Smooth muscle cell (in vitro differentiated cells): ENCODE data around the gene CAMK1D. TPM values are rescaled to one million over a fixed set of nuclear protein-coding genes. Genes with fewer than 3 reads are reported as not detected.

Experiments used
- DNase-seq: peaks from one replicate; lab custom pipeline; 2025; ENCODE audit not compliant: unreplicated experiment; lab: John Stamatoyannopoulos, UW
- H2AFZ ChIP-seq: fragments of 200-600 bp; sonication (generic); 2 replicates; pipeline ENCODE4 v1.6.0; 2016; ENCODE audit warnings: antibody characterized with exemption, low read depth, mild to moderate bottlenecking
- H3F3A ChIP-seq: fragments of 200-600 bp; sonication (generic); 2 replicates; pipeline ENCODE4 v1.6.0; 2017; ENCODE audit warnings: antibody characterized with exemption, low read depth
- H3K27ac ChIP-seq: fragments of 200-600 bp; sonication (generic); 2 replicates; pipeline ENCODE4 v1.5.1; 2016; ENCODE audit warnings: low read depth, mild to moderate bottlenecking
- H3K27me3 ChIP-seq: fragments of 200-600 bp; sonication (generic); 2 replicates; pipeline ENCODE4 v1.6.1; 2016; ENCODE audit warnings: low read depth, mild to moderate bottlenecking
- H3K36me3 ChIP-seq: fragments of 200-600 bp; sonication (generic); 2 replicates; pipeline ENCODE4 v1.5.1; 2016; ENCODE audit warnings: low read depth
- H3K4me1 ChIP-seq: fragments of 200-600 bp; sonication (generic); 2 replicates; pipeline ENCODE4 v1.5.1; 2016; ENCODE audit warnings: low read depth
- H3K4me2 ChIP-seq: fragments of 200-600 bp; sonication (generic); 2 replicates; pipeline ENCODE4 v1.6.0; 2016; ENCODE audit warnings: mild to moderate bottlenecking
- H3K4me3 ChIP-seq: fragments of 200-600 bp; sonication (generic); 2 replicates; pipeline ENCODE4 v1.5.1; 2016; ENCODE audit warnings: mild to moderate bottlenecking
- H3K79me2 ChIP-seq: fragments of 200-600 bp; sonication (generic); 2 replicates; pipeline ENCODE4 v1.6.0; 2016; ENCODE audit warnings: low read depth, mild to moderate bottlenecking
- H3K9ac ChIP-seq: fragments of 200-600 bp; sonication (generic); 2 replicates; pipeline ENCODE4 v1.6.0; 2016; ENCODE audit warnings: low read depth
- H3K9me3 ChIP-seq: fragments of 200-600 bp; sonication (generic); replicated peaks from 2 replicates; pipeline ENCODE4 v1.5.1; 2016; ENCODE audit warnings: low read depth
- H4K20me1 ChIP-seq: fragments of 200-600 bp; sonication (generic); 2 replicates; pipeline ENCODE4 v1.6.0; 2016; ENCODE audit warnings: low read depth
- WGBS: methylation state at CpG from one replicate; pipeline ENCODE4 v1.1.7; 2016; ENCODE audit warnings: low lambda C conversion rate; 5-methylcytosine and 5-hydroxymethylcytosine counted together
- polyA plus RNA-seq: library from polyadenylated mRNA; unstranded; fragments of >200 nt; fragmentation: Nextera tagmentation; extraction: Ambion mirVana; gene quantifications from 2 replicates; pipeline ENCODE4 v1.2.1, GENCODE V29; 2016
- total RNA-seq: library from RNA; depleted of rRNA; stranded (reverse); fragments of >200 nt; gene quantifications from 2 replicates; pipeline ENCODE4 v1.2.3, GENCODE V29; 2014
- TF ChIP-seq, protein P1 (sequence below): fragments of 200-600 bp; sonication (generic); IDR thresholded peaks from 2 replicates; pipeline ENCODE4 v1.5.1; 2017; ENCODE audit warnings: borderline replicate concordance, mild to moderate bottlenecking, antibody characterized with exemption; ENCODE audit not compliant: insufficient read depth, poor library complexity, severe bottlenecking

CAMK1D gene
- total and polyA plus RNA-seq, 2 experiments from 2014 or later = 1.6 to 2.3 TPM

- Histone ChIP-seq H3K4me1 (peaks cover 7% of the 10 kb centered on the region), H3K9me3 (no peaks in the 10 kb centered on the region), H4K20me1 (no peaks in the 10 kb centered on the region), H3K4me2 (no peak overlapping the region), H3K27me3 (no peaks in the 10 kb centered on the region), H3K27ac (no peak overlapping the region), H3K36me3 (no peaks in the 10 kb centered on the region), H3F3A (no peaks in the 10 kb centered on the region), H3K9ac (no peak overlapping the region), H3K79me2 (no peaks in the 10 kb centered on the region), H2AFZ (no peak overlapping the region), H3K4me3 (no peak overlapping the region)
- TF ChIP-seq, protein P1, sequence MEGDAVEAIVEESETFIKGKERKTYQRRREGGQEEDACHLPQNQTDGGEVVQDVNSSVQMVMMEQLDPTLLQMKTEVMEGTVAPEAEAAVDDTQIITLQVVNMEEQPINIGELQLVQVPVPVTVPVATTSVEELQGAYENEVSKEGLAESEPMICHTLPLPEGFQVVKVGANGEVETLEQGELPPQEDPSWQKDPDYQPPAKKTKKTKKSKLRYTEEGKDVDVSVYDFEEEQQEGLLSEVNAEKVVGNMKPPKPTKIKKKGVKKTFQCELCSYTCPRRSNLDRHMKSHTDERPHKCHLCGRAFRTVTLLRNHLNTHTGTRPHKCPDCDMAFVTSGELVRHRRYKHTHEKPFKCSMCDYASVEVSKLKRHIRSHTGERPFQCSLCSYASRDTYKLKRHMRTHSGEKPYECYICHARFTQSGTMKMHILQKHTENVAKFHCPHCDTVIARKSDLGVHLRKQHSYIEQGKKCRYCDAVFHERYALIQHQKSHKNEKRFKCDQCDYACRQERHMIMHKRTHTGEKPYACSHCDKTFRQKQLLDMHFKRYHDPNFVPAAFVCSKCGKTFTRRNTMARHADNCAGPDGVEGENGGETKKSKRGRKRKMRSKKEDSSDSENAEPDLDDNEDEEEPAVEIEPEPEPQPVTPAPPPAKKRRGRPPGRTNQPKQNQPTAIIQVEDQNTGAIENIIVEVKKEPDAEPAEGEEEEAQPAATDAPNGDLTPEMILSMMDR = no peak
- 87% methylated on average over 7 of the region's 7 CpGs for WGBS
- no peak for DNase-seq
These were observed 443.7 kb downstream of the CAMK1D start for GRCh38 chr10:12792889-12793556.

GRCh38 chr10:12795315-12796110 is 446.2 kb downstream of the CAMK1D start:
- Histone ChIP-seq H3K27ac (no peak overlapping the region), H3K27me3 (no peaks in the 10 kb centered on the region), H3F3A (no peaks in the 10 kb centered on the region), H3K4me2 (no peak overlapping the region), H3K9me3 (no peaks in the 10 kb centered on the region), H3K4me1 (peaks cover 11% of the 10 kb centered on the region), H2AFZ (no peak overlapping the region), H3K79me2 (no peaks in the 10 kb centered on the region), H3K36me3 (no peaks in the 10 kb centered on the region), H3K4me3 (no peak overlapping the region), H4K20me1 (no peaks in the 10 kb centered on the region), H3K9ac (no peak overlapping the region)
- no peak for DNase-seq
- 88% methylated on average over 20 of the region's 20 CpGs for WGBS
- TF ChIP-seq, protein P1 = no peak

DNA sequence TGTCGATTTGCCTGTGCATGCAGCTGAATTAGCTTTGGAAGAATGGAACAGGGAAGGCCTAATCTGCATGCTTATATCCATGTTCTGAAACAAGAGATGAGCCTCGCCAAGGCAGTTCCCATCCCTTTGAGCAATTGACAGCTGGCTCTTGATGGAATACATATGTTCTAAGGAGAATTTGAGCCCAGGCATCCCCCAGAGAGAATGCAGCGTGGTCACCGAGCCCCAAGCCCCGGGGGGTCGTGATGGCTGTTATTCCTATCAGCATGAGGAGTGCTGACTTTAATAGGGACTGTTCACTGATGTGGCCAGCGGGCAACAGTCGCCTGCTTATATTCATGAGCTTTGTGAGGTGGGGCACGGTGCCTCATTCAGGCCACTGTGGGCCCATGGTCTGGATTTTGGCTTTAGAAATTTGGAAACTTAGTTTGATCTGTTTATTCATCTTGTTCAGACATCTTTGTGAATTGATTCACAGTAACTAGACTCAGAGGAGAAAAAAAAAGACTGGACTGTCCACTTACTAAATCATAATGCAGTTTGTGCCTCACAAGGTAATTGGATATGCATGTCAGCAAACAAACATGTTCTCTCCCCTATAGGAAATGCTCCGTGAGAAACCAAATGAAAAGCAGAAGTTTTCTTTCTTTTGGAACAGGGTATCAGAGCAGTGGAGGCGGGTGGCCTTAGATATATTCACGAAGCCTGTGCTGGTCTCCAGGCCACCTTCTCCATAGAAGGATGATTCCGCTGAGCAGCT is 447.2 kb downstream of the CAMK1D start:
- WGBS = 59% methylated on average over 13 of the region's 13 CpGs
- H3K4me2 ChIP-seq = no peak overlapping the region
- H3K27ac ChIP-seq = no peak overlapping the region
- no peak overlapping the region for H3K4me3 ChIP-seq
- H4K20me1 ChIP-seq = no peaks in the 10 kb centered on the region
- no peaks in the 10 kb centered on the region for H3K9me3 ChIP-seq
- peaks cover 11% of the 10 kb centered on the region for H3K4me1 ChIP-seq
- no peak overlapping the region for H3K9ac ChIP-seq
- H3F3A ChIP-seq = no peaks in the 10 kb centered on the region
- no peak overlapping the region for H2AFZ ChIP-seq
- DNase-seq = no peak
- TF ChIP-seq, protein P1 = no peak
- no peaks in the 10 kb centered on the region for H3K79me2 ChIP-seq
- no peaks in the 10 kb centered on the region for H3K36me3 ChIP-seq
- no peaks in the 10 kb centered on the region for H3K27me3 ChIP-seq
